Heart left ventricle (tissue), 13 donors: ENCODE results near the gene TIMM22.

Experiments used
- CTCF ChIP-seq, 12 donors: fragments of 200-600 bp; sonication (generic) in 4 of 12; IDR thresholded peaks; one replicate each; pipeline versions ENCODE4 v1.5.0 to v1.8.0; 2018 to 2022; ENCODE audit warnings: antibody characterized with exemption in 12 of 12, mild to moderate bottlenecking in 5 of 12
- POLR2A ChIP-seq, 2 donors: fragments of 450-650 bp; IDR thresholded peaks; one replicate each; pipeline ENCODE4 v1.6.1; 2017; ENCODE audit warnings: antibody characterized with exemption in 2 of 2, mild to moderate bottlenecking in 2 of 2, moderate library complexity in 2 of 2
- donor health status: ischemic (EF 13 %, LVEDD 7.1; RV severe dilation, severe dysfunction).
- donor health status: DM: no; HTN: yes; CAD: no.
- donor health status: DM: no; HTN: no; CAD: no.
- donor health status: ischemic (EF 25% LVEDD 6.9; RV normal size, moderate dysfunction).
- donor health status: ischemic (EF 25% LVEDD 5.7; RV mildly dilated, moderate dysfunction).
- donor health status: ischemic (EF 35%, LVEDD 5.7; RV mildly dilated, moderate dysfunction).
- donor health status: nonischemic (EF 11% LVEDD 7.7; RV severe dilation, severe dysfunction).
- donor health status: DM: yes; HTN: yes; CAD: no.
- donor health status: PGD.
- donor health status: ischemic (EF 29% LVEDD 5.4; RV normal size, mild dysfunction).
- donor health status: nonischemic (EF 23%, LVEDD 6.1; RV moderate dilation, normal function).

GRCh38 chr17:1042486-1042885 lies 45.6 kb downstream of the TIMM22 start:
- TF ChIP-seq CTCF (IDR thresholded peaks at IDR 0.05): no peak
- no peak for TF ChIP-seq POLR2A (IDR thresholded peaks at IDR 0.05)
